HepG2 (cell line): ENCODE measurements around the gene ACTN2. TPM values are rescaled to one million over a fixed set of nuclear protein-coding genes. Genes with fewer than 3 reads are reported as not detected.

Source experiments
- ATF1 ChIP-seq: IDR thresholded peaks from 2 replicates; pipeline ENCODE4 v1.6.1; 2016; ENCODE audit warnings: mild to moderate bottlenecking, control low read depth
- ATF7-NPFF ChIP-seq: sonication (generic); formaldehyde crosslinking; IDR thresholded peaks from 2 replicates; pipeline ENCODE4 v1.8.1; 2023; ENCODE audit warnings: mild to moderate bottlenecking, low read depth, missing genetic modification reagents, moderate library complexity
- ATM ChIP-seq: fragments of 450-650 bp; IDR thresholded peaks from 2 replicates; pipeline ENCODE4 v1.7.1; 2017; ENCODE audit warnings: mild to moderate bottlenecking, borderline replicate concordance
- CCDC6 ChIP-seq: sonication (generic); formaldehyde crosslinking; IDR thresholded peaks from 2 replicates; pipeline ENCODE4 v1.8.1; 2022; ENCODE audit warnings: mild to moderate bottlenecking, missing genetic modification reagents, moderate library complexity
- DNMT3B ChIP-seq: conservative IDR thresholded peaks from 2 replicates; pipeline ENCODE4 v1.6.1; 2016; ENCODE audit warnings: missing biosample characterization, control low read depth
- DPF2 ChIP-seq: sonication (generic); formaldehyde crosslinking; IDR thresholded peaks from 2 replicates; pipeline ENCODE4 v1.4.0; 2020; ENCODE audit warnings: mild to moderate bottlenecking, low read depth, missing genetic modification reagents, borderline replicate concordance
- ELF4 ChIP-seq: sonication (generic); formaldehyde crosslinking; IDR thresholded peaks from 2 replicates; pipeline ENCODE4 v1.5.0; 2020; ENCODE audit warnings: missing genetic modification reagents, mild to moderate bottlenecking, moderate library complexity, borderline replicate concordance
- EP300 ChIP-seq, 3 experiments: sonication (generic) in 1 of 3; formaldehyde crosslinking in 1 of 3; IDR thresholded peaks; 2 replicates each; pipeline versions ENCODE4 v1.5.1 to v1.6.1; 2011 to 2020; ENCODE audit warnings: low read depth in 2 of 3, low read length in 2 of 3, borderline replicate concordance in 1 of 3, improper control_type of control experiment in 1 of 3, mild to moderate bottlenecking in 1 of 3, missing genetic modification reagents in 1 of 3, moderate library complexity in 1 of 3
- HIVEP1 ChIP-seq: sonication (generic); formaldehyde crosslinking; IDR thresholded peaks from 2 replicates; pipeline ENCODE4 v1.4.0; 2020; ENCODE audit warnings: mild to moderate bottlenecking, missing genetic modification reagents
- HNRNPL ChIP-seq: fragments of 200-400 bp; formaldehyde crosslinking; IDR thresholded peaks from 2 replicates; pipeline ENCODE4 v1.6.1; 2017; ENCODE audit warnings: mild to moderate bottlenecking, low read depth, low read length
- KDM4B ChIP-seq: sonication (generic); formaldehyde crosslinking; IDR thresholded peaks from 2 replicates; pipeline ENCODE4 v1.4.0; 2020; ENCODE audit warnings: missing genetic modification reagents
- MTA1 ChIP-seq: sonication (generic); formaldehyde crosslinking; IDR thresholded peaks from 2 replicates; pipeline ENCODE4 v1.4.0; 2020; ENCODE audit warnings: missing genetic modification reagents, mild to moderate bottlenecking, borderline replicate concordance
- NR2C2 ChIP-seq: sonication (generic); formaldehyde crosslinking; IDR thresholded peaks from 2 replicates; pipeline ENCODE4 v1.4.0; 2020; ENCODE audit warnings: missing genetic modification reagents, mild to moderate bottlenecking, moderate library complexity, borderline replicate concordance
- PAWR ChIP-seq: sonication (generic); formaldehyde crosslinking; IDR thresholded peaks from 2 replicates; pipeline ENCODE4 v1.4.0; 2020; ENCODE audit warnings: missing genetic modification reagents, mild to moderate bottlenecking, borderline replicate concordance
- PCBP1 ChIP-seq: fragments of 200-400 bp; formaldehyde crosslinking; IDR thresholded peaks from 2 replicates; pipeline ENCODE4 v1.6.1; 2017; ENCODE audit warnings: mild to moderate bottlenecking, low read depth, low read length, borderline replicate concordance
- SIN3A ChIP-seq: IDR thresholded peaks from 2 replicates; pipeline ENCODE4 v1.6.1; 2011; ENCODE audit warnings: low read depth, mild to moderate bottlenecking, control low read depth, low read length, borderline replicate concordance
- SKI ChIP-seq: fragments of 450-650 bp; IDR thresholded peaks from one replicate; pipeline ENCODE4 v1.6.1; 2018; ENCODE audit warnings: mild to moderate bottlenecking; ENCODE audit not compliant: partially characterized antibody
- SMYD3 ChIP-seq: sonication (generic); formaldehyde crosslinking; IDR thresholded peaks from 2 replicates; pipeline ENCODE4 v1.8.1; 2023; ENCODE audit warnings: mild to moderate bottlenecking, missing genetic modification reagents
- TAF1 ChIP-seq: sonication (generic); formaldehyde crosslinking; IDR thresholded peaks from 2 replicates; pipeline ENCODE4 v1.4.0; 2020; ENCODE audit warnings: missing genetic modification reagents
- ZNF354B ChIP-seq: sonication (generic); formaldehyde crosslinking; IDR thresholded peaks from 2 replicates; pipeline ENCODE4 v1.8.0; 2022; ENCODE audit warnings: mild to moderate bottlenecking, missing genetic modification reagents
- ZNF432 ChIP-seq: sonication (generic); formaldehyde crosslinking; IDR thresholded peaks from 2 replicates; pipeline ENCODE4 v1.5.0; 2020; ENCODE audit warnings: missing genetic modification reagents, mild to moderate bottlenecking, borderline replicate concordance
- ZNF543 ChIP-seq: sonication (generic); formaldehyde crosslinking; IDR thresholded peaks from 2 replicates; pipeline ENCODE4 v1.4.0; 2020; ENCODE audit warnings: mild to moderate bottlenecking, missing genetic modification reagents
- polyA plus RNA-seq, 8 experiments: library from polyadenylated mRNA; depleted of rRNA in 3 of 8; stranded (reverse) in 7 of 8; unstranded in 1 of 8; fragments of >200 nt; fragmentation: Illumina TruSeq in 4 of 8; extraction: Trizol in 4 of 8; gene quantifications; 2 replicates each; pipeline versions ENCODE4 v1.2.1 to v1.2.3, GENCODE V29; 2011 to 2016; ENCODE audit warnings: low read depth in 4 of 8, missing spikeins in 1 of 8, mixed read lengths in 1 of 8; ENCODE audit not compliant: insufficient read depth in 1 of 8
- total RNA-seq, 5 experiments: library from RNA; depleted of rRNA; stranded (reverse); fragments of >200 nt; fragmentation: Illumina TruSeq; extraction: Trizol; gene quantifications; 2 replicates each; pipeline ENCODE4 v1.2.3, GENCODE V29; 2016; ENCODE audit warnings: low read depth in 1 of 5
- TF ChIP-seq, protein P1 (sequence below): sonication (generic); formaldehyde crosslinking; IDR thresholded peaks from 2 replicates; pipeline ENCODE4 v1.8.0; 2022; ENCODE audit warnings: missing genetic modification reagents, mild to moderate bottlenecking, moderate library complexity, borderline replicate concordance
- TF ChIP-seq, protein P2 (sequence below): sonication (generic); formaldehyde crosslinking; IDR thresholded peaks from 2 replicates; pipeline ENCODE4 v1.8.1; 2023; ENCODE audit warnings: mild to moderate bottlenecking, missing genetic modification reagents, borderline replicate concordance
- TF ChIP-seq, protein P3 (sequence below), 2 experiments: sonication (generic) in 1 of 2; formaldehyde crosslinking in 1 of 2; IDR thresholded peaks; 2 replicates each; pipeline versions ENCODE4 v1.4.0 to v1.6.1; 2018 to 2020; ENCODE audit warnings: missing genetic modification reagents in 2 of 2, borderline replicate concordance in 1 of 2, low read depth in 1 of 2, mild to moderate bottlenecking in 1 of 2, missing biosample characterization in 1 of 2

Gene ACTN2
- total and polyA plus RNA-seq, 2 of the 13 experiments (the other 11 are each of a cell fraction or from before 2014, with no cell fraction given): 0.04 to 0.13 TPM

DNA sequence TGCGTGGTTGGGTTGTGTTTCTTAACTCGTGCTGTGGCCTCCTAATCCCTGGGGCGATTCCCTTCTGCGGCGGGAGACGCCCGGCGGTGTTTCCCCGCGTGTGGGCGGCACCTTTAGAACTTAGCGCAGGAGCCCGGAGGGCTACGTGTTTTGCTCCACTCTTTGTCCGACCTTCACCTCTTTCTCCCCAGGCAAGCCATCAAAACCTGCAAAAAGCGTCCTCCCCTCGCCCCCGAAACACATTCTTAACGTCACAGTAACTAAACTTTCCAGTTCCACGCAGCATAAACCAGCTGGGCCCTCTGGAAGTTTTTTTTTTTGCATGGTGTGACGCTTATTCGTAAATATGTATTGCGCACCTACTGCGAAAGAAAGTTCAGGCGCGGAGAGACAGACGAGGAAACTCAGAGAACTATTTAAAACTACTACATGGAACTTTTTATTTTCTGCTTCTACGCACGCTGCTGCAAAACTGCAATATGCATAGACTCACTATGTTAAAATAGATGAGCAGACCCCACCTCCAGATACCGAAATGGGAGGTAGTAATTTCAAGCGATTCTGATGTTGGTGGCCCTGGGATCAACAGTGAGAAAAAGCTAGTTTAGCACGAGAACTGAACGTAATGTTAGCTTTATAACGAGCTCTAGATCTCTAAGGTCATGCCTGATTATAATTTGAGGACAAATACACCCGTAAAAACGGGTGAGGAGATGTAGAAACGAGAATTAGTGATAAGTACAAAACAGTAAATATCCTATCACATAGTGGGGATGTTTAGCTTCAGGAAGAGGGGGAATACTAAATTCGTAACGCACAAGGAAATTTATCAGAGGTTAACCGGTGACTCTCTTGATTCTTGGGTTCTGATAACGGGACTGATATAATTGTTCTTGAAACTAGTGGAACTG, 109.7 kb downstream of the ACTN2 start (continued):
- TF ChIP-seq, protein P1, sequence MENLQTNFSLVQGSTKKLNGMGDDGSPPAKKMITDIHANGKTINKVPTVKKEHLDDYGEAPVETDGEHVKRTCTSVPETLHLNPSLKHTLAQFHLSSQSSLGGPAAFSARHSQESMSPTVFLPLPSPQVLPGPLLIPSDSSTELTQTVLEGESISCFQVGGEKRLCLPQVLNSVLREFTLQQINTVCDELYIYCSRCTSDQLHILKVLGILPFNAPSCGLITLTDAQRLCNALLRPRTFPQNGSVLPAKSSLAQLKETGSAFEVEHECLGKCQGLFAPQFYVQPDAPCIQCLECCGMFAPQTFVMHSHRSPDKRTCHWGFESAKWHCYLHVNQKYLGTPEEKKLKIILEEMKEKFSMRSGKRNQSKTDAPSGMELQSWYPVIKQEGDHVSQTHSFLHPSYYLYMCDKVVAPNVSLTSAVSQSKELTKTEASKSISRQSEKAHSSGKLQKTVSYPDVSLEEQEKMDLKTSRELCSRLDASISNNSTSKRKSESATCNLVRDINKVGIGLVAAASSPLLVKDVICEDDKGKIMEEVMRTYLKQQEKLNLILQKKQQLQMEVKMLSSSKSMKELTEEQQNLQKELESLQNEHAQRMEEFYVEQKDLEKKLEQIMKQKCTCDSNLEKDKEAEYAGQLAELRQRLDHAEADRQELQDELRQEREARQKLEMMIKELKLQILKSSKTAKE (CRISPR knock-in tag): no peak
- TF ChIP-seq CCDC6 (no peak), PCBP1 (no peak), ZNF543 (CRISPR knock-in tag) (peak; percentile 15; the same call in 1 of the 2 replicates), ELF4 (no peak), ATM (no peak), TAF1 (CRISPR knock-in tag) (no peak), ATF1 (CRISPR knock-in tag) (peak; percentile 57; the same call in 1 of the 2 replicates), PAWR (no peak), MTA1 (CRISPR knock-in tag) (no peak), HIVEP1 (peak; percentile 26; the same call in 1 of the 2 replicates), SKI (no peak), ZNF354B (CRISPR knock-in tag) (no peak), HNRNPL (no peak), ZNF432 (CRISPR knock-in tag) (0 out of 2 replicates have a peak, but pooled peaks have one; percentile 36), SMYD3 (CRISPR knock-in tag) (no peak), NR2C2 (CRISPR knock-in tag) (no peak), ATF7-NPFF (CRISPR knock-in tag) (no peak), KDM4B (CRISPR knock-in tag) (no peak), DNMT3B (CRISPR knock-in tag) (no peak), DPF2 (CRISPR knock-in tag) (no peak), SIN3A (no peak; the same call in 1 of the 2 replicates), EP300 (IDR thresholded peaks at IDR 0.05; ENCODE audit: low read depth in 2 of 2, low read length in 2 of 2) (no peak), EP300 (CRISPR knock-in tag; IDR thresholded peaks at IDR 0.05; ENCODE audit: borderline replicate concordance) (no peak)
- TF ChIP-seq, protein P2, sequence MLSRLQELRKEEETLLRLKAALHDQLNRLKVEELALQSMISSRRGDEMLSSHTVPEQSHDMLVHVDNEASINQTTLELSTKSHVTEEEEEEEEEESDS (CRISPR knock-in tag): no peak
- TF ChIP-seq, protein P3, sequence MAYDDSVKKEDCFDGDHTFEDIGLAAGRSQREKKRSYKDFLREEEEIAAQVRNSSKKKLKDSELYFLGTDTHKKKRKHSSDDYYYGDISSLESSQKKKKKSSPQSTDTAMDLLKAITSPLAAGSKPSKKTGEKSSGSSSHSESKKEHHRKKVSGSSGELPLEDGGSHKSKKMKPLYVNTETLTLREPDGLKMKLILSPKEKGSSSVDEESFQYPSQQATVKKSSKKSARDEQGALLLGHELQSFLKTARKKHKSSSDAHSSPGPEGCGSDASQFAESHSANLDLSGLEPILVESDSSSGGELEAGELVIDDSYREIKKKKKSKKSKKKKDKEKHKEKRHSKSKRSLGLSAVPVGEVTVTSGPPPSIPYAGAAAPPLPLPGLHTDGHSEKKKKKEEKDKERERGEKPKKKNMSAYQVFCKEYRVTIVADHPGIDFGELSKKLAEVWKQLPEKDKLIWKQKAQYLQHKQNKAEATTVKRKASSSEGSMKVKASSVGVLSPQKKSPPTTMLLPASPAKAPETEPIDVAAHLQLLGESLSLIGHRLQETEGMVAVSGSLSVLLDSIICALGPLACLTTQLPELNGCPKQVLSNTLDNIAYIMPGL (CRISPR knock-in tag; IDR thresholded peaks at IDR 0.05; ENCODE audit: borderline replicate concordance in 1 of 2, low read depth in 1 of 2): no peak; a peak in 1 of 4 replicates
